Peyer's patch (tissue), 4 donors: Measurements from ENCODE around the gene CASQ1.

ENCODE experiments used
- CTCF ChIP-seq, 6 experiments: fragments of 450-650 bp in 4 of 6; fragments of 200-600 bp in 2 of 6; sonication (generic) in 1 of 6; IDR thresholded peaks; one replicate each; pipeline ENCODE4 v1.5.1; 2017 to 2019; ENCODE audit warnings: antibody characterized with exemption in 6 of 6, mild to moderate bottlenecking in 3 of 6, moderate library complexity in 1 of 6
- POLR2A ChIP-seq, 2 donors: fragments of 450-650 bp; IDR thresholded peaks; one replicate each; pipeline ENCODE4 v1.5.1; 2017; ENCODE audit warnings: antibody characterized with exemption in 2 of 2, mild to moderate bottlenecking in 2 of 2, moderate library complexity in 2 of 2

GRCh38 chr1:160200786-160201185 lies 10.4 kb downstream of the CASQ1 start:
- TF ChIP-seq CTCF (IDR thresholded peaks at IDR 0.05) (no peak), POLR2A (IDR thresholded peaks at IDR 0.05) (no peak)
